Astrocyte of the spinal cord (primary cell): ENCODE data around the gene ENOPH1.
A peak's percentile ranks its signal among the peaks of the same experiment; 100 is the strongest.

ENCODE experiments used
- DNase-seq: peaks from one replicate; pipeline ENCODE4 v3.0.0; 2011; ENCODE audit warnings: low read depth, low spot score
- H3K4me3 ChIP-seq: 2 replicates; pipeline ENCODE4 v1.5.1; 2011; ENCODE audit warnings: low read depth, mild to moderate bottlenecking, low read length, moderate library complexity
- CTCF ChIP-seq: IDR thresholded peaks from 2 replicates; pipeline ENCODE4 v1.5.1; 2012; ENCODE audit warnings: low read depth, mild to moderate bottlenecking, low read length, inconsistent platforms
- in situ Hi-C: cut with HindIII; loops from 2 replicates; pipeline ENCODE4 v1.10.0; 2017; ENCODE audit warnings: low sequenced_read_pairs

Gene ENOPH1

GRCh38 chr4:82447886-82448285, 17.5 kb downstream of the ENOPH1 start:
- no peak for DNase-seq
- TF ChIP-seq CTCF, result no peak
- in situ Hi-C loops, result no loop called here
- H3K4me3 ChIP-seq, result no peak overlapping the region

GRCh38 chr4:82450966-82451755, 20.8 kb downstream of the ENOPH1 start:
- in situ Hi-C loops, result no loop called here
- no peak overlapping the region for H3K4me3 ChIP-seq
- no peak for DNase-seq
- TF ChIP-seq CTCF, result no peak

- no peak overlapping the region for H3K4me3 ChIP-seq
- no peak for TF ChIP-seq CTCF
- DNase-seq, result no peak
- in situ Hi-C loops, result no loop called here
These were observed 21.6 kb downstream of the ENOPH1 start for GRCh38 chr4:82452026-82452425.

- no peak for TF ChIP-seq CTCF
- in situ Hi-C loops, result no loop called here
- DNase-seq, result no peak
These were observed 26.9 kb downstream of the ENOPH1 start for GRCh38 chr4:82457266-82457665.

GRCh38 chr4:82458729-82459128, 28.3 kb downstream of the ENOPH1 start:
- in situ Hi-C loops, result no loop called here
- DNase-seq, result no peak
- TF ChIP-seq CTCF, result no peak
- no peak overlapping the region for H3K4me3 ChIP-seq

More at GRCh38 chr4:82457266-82457665, 26.9 kb downstream of the ENOPH1 start:
- no peak overlapping the region for H3K4me3 ChIP-seq

- no peak for TF ChIP-seq CTCF
- H3K4me3 ChIP-seq, result no peak overlapping the region
- DNase-seq, result no peak
- in situ Hi-C loops, result no loop called here
These were observed 31.3 kb downstream of the ENOPH1 start for GRCh38 chr4:82461710-82462109.

- TF ChIP-seq CTCF, result peak; percentile 76
- in situ Hi-C loops, result no loop called here
- peak; percentile 85 for DNase-seq
- no peak overlapping the region for H3K4me3 ChIP-seq
These were observed 32.0 kb downstream of the ENOPH1 start for GRCh38 chr4:82462415-82462831.
